Erythroblast (primary cell): Measurements from ENCODE around the gene MCF2L.
"Not testable (repeated sequence)": the region's sequence is repeated elsewhere in the genome, so short reads cannot be mapped to it uniquely, and the experiment has no call there.

Source experiments
- DNase-seq, 2 experiments: peaks; one replicate each; lab custom pipeline; 2025; lab: John Stamatoyannopoulos, UW
- GATA1 ChIP-seq: IDR thresholded peaks from 2 replicates; pipeline ENCODE4 v1.6.1; 2011; ENCODE audit warnings: low read depth, mild to moderate bottlenecking, control low read depth, low read length, moderate library complexity
- POLR2A ChIP-seq: IDR thresholded peaks from 2 replicates; pipeline ENCODE4 v1.6.1; 2011; ENCODE audit warnings: mild to moderate bottlenecking, low read length

The MCF2L gene

GRCh38 chr13:112933649-112934048 lies 35.4 kb upstream of the MCF2L start:
- no peak for TF ChIP-seq POLR2A
- no peak for TF ChIP-seq GATA1
- no peak for DNase-seq

DNA sequence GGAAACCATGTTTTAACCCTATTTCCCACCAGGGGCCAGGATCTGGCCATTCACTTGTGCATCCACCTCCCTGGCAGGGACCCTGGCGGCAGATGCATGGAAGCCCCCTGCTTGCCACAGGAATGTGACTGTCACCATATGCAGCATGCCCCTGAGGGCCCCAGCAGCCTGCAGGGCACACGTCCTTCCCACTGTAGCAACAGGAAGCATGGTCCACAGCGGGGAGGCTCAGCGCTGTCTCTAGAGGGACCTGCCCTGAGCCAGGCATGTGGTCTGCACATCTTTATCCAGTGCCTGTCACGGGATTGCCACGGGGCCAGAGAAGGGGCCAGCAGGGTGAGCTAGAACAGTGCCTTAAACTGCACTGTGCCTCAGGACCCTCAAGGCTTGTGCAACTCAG lies 34.9 kb upstream of the MCF2L start:
- DNase-seq, result no peak

DNA sequence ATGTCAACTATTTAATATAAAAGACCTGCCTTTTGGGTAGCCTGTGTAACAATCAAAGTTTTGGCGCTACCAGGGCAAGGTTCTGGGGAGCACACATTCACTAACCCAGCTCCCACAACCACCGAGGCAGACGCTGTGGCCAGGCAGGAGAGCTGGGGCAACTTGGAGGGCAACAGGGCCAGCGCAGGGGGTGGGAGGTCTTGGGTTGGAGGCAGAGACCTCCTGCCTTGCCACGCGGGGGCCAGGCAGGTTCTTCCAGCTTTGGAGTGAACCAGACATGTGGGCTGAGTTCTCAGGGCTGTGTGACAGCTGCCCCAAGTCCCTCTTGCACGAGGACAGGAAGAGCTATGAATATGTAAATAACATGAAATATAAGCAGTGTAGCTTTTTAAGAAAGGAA lies 30.3 kb upstream of the MCF2L start:
- no peak for DNase-seq
- TF ChIP-seq POLR2A (no peak), GATA1 (no peak)

More for the DNA sequence above, 34.9 kb upstream of the MCF2L start:
- no peak for TF ChIP-seq POLR2A
- TF ChIP-seq GATA1, result no peak

DNA sequence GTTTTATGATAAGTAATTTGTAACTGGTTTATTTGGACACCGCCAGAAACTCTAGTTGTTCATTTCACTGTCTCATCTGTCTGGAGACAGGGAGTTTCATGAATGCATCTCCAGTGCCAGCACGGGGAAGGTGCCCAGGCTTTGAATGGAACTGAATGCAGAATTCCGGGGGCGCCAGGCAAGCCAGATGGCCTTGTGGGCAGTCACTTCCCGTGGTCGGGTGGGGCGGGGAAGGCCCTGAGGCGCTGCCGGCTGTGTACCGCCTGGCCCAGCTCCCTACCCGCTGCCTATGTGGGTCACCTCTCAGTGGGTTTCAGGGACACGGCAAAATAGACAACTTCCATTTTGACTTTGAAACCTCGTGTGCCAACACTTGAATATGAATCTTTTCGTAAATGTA lies 28.8 kb upstream of the MCF2L start:
- TF ChIP-seq POLR2A, result no peak
- TF ChIP-seq GATA1, result no peak
- no peak for DNase-seq

DNA sequence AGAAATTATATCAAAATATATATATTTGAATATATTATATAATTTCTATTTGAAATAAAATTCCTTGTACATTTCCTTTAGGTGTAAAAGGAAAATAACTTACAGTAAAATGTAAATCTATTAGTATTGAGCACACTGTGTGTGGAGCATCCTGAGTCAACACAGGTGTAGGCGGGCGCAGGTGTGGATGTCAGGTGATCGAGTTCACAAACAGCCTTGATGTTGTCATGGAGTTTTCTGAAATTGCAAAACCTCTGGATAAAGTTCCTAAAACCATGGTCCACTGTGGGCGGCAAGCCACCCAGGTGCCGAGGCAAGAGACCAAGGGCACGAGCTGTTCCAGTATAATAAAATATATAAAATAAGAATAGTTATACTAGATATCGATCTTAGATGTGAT lies 27.7 kb upstream of the MCF2L start:
- no peak for DNase-seq

DNA sequence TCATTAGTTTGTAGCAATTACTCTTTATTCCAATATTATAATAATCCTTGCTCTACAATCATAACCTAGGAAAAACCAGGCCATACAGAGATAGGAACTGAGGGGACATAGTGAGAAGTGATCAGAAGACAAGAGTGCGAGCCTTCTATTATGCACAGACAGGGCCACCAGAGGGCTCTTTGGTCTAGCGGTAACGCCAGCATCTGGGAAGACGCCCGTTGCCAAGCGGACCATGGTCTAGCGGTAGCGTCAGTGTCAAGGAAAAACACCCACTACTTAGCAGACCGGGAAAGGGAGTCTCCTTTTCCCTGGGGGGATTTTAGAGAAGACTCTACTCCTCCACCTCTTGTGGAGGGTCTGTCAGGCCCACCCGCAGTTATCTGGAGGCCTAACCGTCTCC lies 27.2 kb upstream of the MCF2L start:
- not testable (repeated sequence) for DNase-seq

More for the DNA sequence above, 27.7 kb upstream of the MCF2L start:
- TF ChIP-seq POLR2A (no peak), GATA1 (no peak)

DNA sequence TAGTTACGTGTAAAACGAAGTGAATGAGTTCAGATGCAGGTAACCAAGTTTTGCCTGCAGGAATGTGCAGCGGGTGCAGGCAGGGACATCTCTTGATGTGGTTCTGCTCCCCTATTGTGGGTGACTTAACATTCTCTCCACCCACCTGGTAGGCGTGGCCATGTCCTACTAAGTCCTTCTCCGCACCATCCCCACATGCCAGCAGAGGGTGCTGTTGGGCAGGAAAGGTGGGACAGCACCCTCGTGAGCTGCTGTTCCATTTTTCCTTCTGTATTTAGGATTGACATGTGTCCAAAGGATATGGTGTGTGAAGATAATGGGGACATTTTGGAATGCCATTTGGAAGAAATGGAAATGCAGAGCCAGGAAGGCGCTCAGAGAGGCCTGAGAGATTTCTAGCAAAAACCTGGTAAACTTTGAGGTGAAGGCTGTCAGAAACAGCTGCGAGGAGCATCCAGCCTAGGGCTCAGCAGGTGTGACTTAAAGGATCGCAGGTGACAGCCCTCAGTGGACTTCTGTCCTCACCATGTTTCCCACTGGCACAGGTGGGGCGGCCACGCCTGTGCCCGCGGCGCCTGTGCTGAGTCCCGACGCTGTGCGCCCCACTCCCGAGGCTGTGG lies 26.2 kb upstream of the MCF2L start:
- DNase-seq, result peak; percentile 91 to 95
- TF ChIP-seq POLR2A (no peak), GATA1 (no peak)

- TF ChIP-seq POLR2A (no peak), GATA1 (no peak)
- peak; percentile 13 to 19 for DNase-seq
Measured at GRCh38 chr13:112943309-112944125, 25.5 kb upstream of the MCF2L start.

- no peak for DNase-seq
- TF ChIP-seq GATA1 (no peak), POLR2A (no peak)
Measured at GRCh38 chr13:112947796-112948195, 21.2 kb upstream of the MCF2L start.

DNA sequence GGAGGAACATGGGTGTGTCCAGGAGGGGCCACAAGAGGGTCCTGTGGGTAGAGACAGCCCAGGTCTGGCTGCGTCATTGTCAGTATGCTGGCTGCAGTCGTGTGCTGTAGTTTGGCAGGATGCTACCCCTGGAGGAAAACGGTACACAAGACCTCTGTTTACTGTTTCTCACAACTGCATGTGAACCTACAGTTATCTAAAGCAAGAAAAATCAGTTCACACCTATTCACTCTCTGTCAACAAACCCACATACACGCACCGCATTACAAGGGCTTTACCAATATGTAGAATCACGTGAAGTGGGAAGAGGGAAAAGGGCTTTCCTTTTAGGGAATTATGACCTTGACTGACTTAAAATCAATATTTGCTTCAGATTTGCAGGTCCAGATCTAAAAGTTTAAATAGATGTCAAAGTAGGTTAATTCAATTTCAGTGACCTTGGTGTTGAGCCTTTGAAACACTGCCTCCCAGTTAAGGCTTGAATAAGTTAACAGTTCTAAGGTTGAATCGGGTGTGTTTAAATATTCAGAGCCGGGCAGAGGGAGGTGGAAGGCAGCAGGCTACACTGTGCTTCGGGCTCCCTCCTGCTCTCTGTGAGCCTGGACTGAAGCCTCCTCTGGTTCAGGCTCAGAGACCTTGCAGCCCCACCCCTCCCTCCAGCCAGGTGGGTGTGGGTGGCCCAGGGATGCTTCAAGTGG lies 17.2 kb upstream of the MCF2L start:
- DNase-seq, result no peak

DNA sequence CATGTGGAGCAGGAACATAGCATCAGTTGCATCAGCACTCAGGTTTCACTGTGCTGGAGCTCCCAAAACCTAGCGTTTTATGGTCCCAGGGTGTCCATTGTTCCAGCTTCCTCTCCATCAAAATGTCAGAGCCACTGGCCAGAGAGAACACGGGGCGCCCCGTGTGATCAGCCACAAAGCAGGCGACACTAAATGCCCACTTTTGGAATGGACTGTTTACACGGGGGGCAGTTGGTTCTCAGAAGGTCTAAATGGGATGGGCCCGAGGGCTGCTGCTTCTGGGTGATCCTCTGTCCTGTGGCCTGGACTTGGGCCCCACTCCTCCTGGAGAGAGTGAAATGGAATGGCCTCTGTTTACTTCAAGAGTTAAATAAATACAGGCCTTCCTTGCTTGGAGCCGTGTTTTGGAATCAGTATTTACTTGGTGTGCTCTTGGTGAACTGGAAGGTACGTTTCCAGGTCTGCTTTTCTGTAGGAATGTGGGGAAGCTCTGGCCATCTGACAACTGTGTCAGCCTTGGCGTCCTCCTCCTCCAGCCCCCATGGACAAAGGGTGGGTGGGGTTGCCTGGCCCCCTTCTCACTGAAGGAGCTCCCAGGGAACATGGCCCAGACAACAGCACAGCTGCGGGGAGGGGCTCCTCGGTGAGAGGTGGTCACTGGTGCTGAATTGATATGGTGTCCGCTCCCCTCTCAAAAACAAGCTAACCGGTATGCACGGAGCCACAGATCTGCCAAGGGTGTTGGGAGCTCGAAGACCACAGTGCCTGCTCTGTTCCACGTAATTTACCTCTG lies 16.1 kb upstream of the MCF2L start:
- TF ChIP-seq GATA1 (no peak), POLR2A (no peak)

More for the DNA sequence above, 17.2 kb upstream of the MCF2L start:
- no peak for TF ChIP-seq POLR2A
- TF ChIP-seq GATA1, result no peak

DNA sequence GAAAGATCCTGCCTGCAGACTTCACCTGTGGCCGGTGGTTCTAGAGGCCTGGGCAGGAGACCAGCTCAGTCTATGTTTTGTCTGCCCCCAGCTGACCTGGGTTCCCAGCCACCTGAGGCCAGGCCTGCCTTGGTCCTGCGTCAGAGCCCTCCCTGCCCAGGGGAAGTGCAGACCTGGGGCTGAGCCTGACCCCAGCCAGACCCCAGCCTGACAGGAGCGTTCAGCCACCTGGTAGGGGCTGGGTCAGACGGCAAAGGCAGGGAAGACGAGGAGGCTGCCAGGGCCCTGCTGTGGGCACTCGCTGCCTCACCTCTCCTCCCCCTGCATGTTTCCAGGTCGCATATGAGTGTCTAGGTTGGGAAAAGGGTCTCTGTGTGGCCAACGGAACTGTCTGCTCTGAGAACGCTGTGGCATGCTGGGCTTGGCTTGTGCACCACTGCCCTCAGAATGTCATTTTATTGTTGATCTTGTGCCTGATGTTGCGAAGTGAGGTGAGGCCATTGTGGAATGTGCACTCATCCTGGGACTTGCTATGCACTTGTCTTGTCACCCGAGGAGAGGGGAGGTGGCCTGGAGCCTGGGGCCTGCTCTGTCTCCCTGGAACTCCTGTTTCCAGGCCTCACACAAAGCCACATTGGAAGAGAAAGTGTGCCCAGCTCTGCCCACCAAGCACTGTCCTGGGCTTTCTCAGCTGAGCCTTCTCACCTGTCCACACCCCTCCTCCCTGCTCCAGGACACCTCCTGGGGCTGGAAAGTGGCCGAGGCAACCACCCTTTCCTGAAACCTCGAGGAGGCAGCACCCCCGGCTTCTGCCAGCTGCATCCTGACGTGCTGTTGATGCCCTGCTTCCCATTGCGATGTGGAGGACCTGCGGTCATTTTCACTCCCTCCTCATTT lies 15.2 kb upstream of the MCF2L start:
- DNase-seq, result no peak
- TF ChIP-seq POLR2A (no peak), GATA1 (no peak)

More for the DNA sequence above, 16.1 kb upstream of the MCF2L start:
- no peak for DNase-seq
